ENCODE results near the gene SLC35C1. TPM values are rescaled to one million over a fixed set of nuclear protein-coding genes. Genes with fewer than 3 reads are reported as not detected.
A peak's percentile ranks its signal among the peaks of the same experiment; 100 is the strongest.

SLC35C1 gene
- total RNA-seq, 1 donor from 2014 or later, result 16.7 TPM

DNA sequence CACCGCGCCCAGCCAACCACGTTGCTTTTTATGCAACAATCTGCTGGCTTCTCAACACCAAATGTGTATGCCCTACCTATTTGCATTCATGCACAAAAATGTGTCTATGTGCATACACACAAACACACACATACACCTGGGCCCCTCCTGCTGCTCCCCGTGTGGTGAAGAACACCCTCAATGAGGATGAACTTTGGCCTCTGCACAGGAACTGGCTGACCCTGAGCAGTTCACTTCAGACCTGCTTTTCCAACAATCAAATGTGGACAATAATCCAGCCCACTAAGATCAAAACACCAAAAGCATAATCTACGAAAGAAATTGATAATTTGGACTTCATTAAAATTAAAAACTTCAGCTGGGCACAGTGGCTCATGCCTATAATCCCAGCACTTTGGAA lies 25.3 kb upstream of the SLC35C1 start:
- Histone ChIP-seq H3K36me3 (no peaks in the 10 kb centered on the region), H3K4me1 (no peaks in the 10 kb centered on the region), H3K27ac (no peak overlapping the region), H3K9me3 (no peaks in the 10 kb centered on the region), H3K27me3 (no peaks in the 10 kb centered on the region), H3K4me3 (no peak overlapping the region)
- DNase-seq (ENCODE audit: extremely low spot score in 2 of 2), result no peak
- TF ChIP-seq POLR2A (IDR thresholded peaks at IDR 0.05), result no peak
- no peak for TF ChIP-seq POLR2AphosphoS5 (IDR thresholded peaks at IDR 0.05; ENCODE audit: insufficient read depth in 1 of 2, low read depth in 1 of 2)
- TF ChIP-seq, protein P1, sequence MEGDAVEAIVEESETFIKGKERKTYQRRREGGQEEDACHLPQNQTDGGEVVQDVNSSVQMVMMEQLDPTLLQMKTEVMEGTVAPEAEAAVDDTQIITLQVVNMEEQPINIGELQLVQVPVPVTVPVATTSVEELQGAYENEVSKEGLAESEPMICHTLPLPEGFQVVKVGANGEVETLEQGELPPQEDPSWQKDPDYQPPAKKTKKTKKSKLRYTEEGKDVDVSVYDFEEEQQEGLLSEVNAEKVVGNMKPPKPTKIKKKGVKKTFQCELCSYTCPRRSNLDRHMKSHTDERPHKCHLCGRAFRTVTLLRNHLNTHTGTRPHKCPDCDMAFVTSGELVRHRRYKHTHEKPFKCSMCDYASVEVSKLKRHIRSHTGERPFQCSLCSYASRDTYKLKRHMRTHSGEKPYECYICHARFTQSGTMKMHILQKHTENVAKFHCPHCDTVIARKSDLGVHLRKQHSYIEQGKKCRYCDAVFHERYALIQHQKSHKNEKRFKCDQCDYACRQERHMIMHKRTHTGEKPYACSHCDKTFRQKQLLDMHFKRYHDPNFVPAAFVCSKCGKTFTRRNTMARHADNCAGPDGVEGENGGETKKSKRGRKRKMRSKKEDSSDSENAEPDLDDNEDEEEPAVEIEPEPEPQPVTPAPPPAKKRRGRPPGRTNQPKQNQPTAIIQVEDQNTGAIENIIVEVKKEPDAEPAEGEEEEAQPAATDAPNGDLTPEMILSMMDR (IDR thresholded peaks at IDR 0.05), result no peak
- intact Hi-C loops (cut with DNase I), result no loop called here

GRCh38 chr11:45786272-45786671 lies 18.7 kb upstream of the SLC35C1 start:
- H3K9me3 ChIP-seq, result no peaks in the 10 kb centered on the region
- H3K27ac ChIP-seq, result no peak overlapping the region
- no peaks in the 10 kb centered on the region for H3K4me1 ChIP-seq
- DNase-seq (ENCODE audit: extremely low spot score in 2 of 2), result no peak
- H3K27me3 ChIP-seq, result no peaks in the 10 kb centered on the region
- H3K4me3 ChIP-seq, result no peak overlapping the region
- intact Hi-C loops (cut with DNase I), result no loop called here
- H3K36me3 ChIP-seq, result no peaks in the 10 kb centered on the region
- TF ChIP-seq, protein P1 (IDR thresholded peaks at IDR 0.05), result no peak
- TF ChIP-seq POLR2AphosphoS5 (IDR thresholded peaks at IDR 0.05; ENCODE audit: insufficient read depth in 1 of 2, low read depth in 1 of 2) (no peak), POLR2A (IDR thresholded peaks at IDR 0.05) (no peak)

- no peak for DNase-seq (ENCODE audit: extremely low spot score in 2 of 2)
- no peak overlapping the region for H3K4me3 ChIP-seq
- TF ChIP-seq, protein P1 (IDR thresholded peaks at IDR 0.05), result no peak
- TF ChIP-seq POLR2A (IDR thresholded peaks at IDR 0.05), result no peak
- no peak for TF ChIP-seq POLR2AphosphoS5 (IDR thresholded peaks at IDR 0.05; ENCODE audit: insufficient read depth in 1 of 2, low read depth in 1 of 2)
- H3K9me3 ChIP-seq, result no peaks in the 10 kb centered on the region
- H3K27ac ChIP-seq, result no peak overlapping the region
- H3K36me3 ChIP-seq, result no peaks in the 10 kb centered on the region
- no peaks in the 10 kb centered on the region for H3K4me1 ChIP-seq
- no peaks in the 10 kb centered on the region for H3K27me3 ChIP-seq
- intact Hi-C loops (cut with DNase I), result no loop called here
Measured at GRCh38 chr11:45788887-45789286, 16.1 kb upstream of the SLC35C1 start.

- intact Hi-C loops (cut with DNase I), result no loop called here
- H3K4me1 ChIP-seq, result no peaks in the 10 kb centered on the region
- H3K4me3 ChIP-seq, result no peak overlapping the region
- no peaks in the 10 kb centered on the region for H3K36me3 ChIP-seq
- H3K27ac ChIP-seq, result no peak overlapping the region
- TF ChIP-seq POLR2A (IDR thresholded peaks at IDR 0.05) (no peak), POLR2AphosphoS5 (IDR thresholded peaks at IDR 0.05; ENCODE audit: insufficient read depth in 1 of 2, low read depth in 1 of 2) (no peak)
- TF ChIP-seq, protein P1 (IDR thresholded peaks at IDR 0.05), result no peak
- DNase-seq (ENCODE audit: extremely low spot score in 2 of 2), result no peak
- no peaks in the 10 kb centered on the region for H3K9me3 ChIP-seq
- no peaks in the 10 kb centered on the region for H3K27me3 ChIP-seq
Measured at GRCh38 chr11:45791524-45791923, 13.4 kb upstream of the SLC35C1 start.

- peak in 1 of 2 donors; percentile 52 for DNase-seq (ENCODE audit: extremely low spot score in 2 of 2)
- intact Hi-C loops (cut with DNase I), result no loop called here
- TF ChIP-seq, protein P1 (IDR thresholded peaks at IDR 0.05), result no peak
- TF ChIP-seq POLR2AphosphoS5 (IDR thresholded peaks at IDR 0.05; ENCODE audit: insufficient read depth in 1 of 2, low read depth in 1 of 2), result no peak
- TF ChIP-seq POLR2A (IDR thresholded peaks at IDR 0.05), result no peak
Measured at GRCh38 chr11:45794169-45794568, 10.8 kb upstream of the SLC35C1 start.

More at GRCh38 chr11:45794169-45794568, 10.8 kb upstream of the SLC35C1 start:
- no peaks in the 10 kb centered on the region for H3K4me1 ChIP-seq
- H3K36me3 ChIP-seq, result no peaks in the 10 kb centered on the region
- no peaks in the 10 kb centered on the region for H3K9me3 ChIP-seq
- H3K27ac ChIP-seq, result no peak overlapping the region
- H3K4me3 ChIP-seq, result no peak overlapping the region
- no peaks in the 10 kb centered on the region for H3K27me3 ChIP-seq
